ENCODE results near the gene PCDHGB1. TPM values are rescaled to one million over a fixed set of nuclear protein-coding genes. Genes with fewer than 3 reads are reported as not detected.
A peak's percentile ranks its signal among the peaks of the same experiment; 100 is the strongest.
"Not testable (repeated sequence)": the region's sequence is repeated elsewhere in the genome, so short reads cannot be mapped to it uniquely, and the experiment has no call there.

Gene PCDHGB1
- total RNA-seq, 4 donors from 2014 or later: 2.0 to 9.5 (median 4.2) TPM

- TF ChIP-seq POLR2AphosphoS5 (IDR thresholded peaks at IDR 0.05) (no peak), POLR2A (IDR thresholded peaks at IDR 0.05) (no peak), EP300 (IDR thresholded peaks at IDR 0.05) (no peak), CTCF (IDR thresholded peaks at IDR 0.05) (no peak)
- peaks cover 0 to 18% of the 10 kb centered on the region in 2 donors for H3K36me3 ChIP-seq
- H3K27ac ChIP-seq: no peak within 1 kb of the TSS
- H3K9me3 ChIP-seq: peaks cover 0 to 99% (median 6%) of the 10 kb centered on the region in 3 donors
- H3K27me3 ChIP-seq: no peaks in the 10 kb centered on the region
- no peaks in the 10 kb centered on the region for H3K4me1 ChIP-seq
- no peak for ATAC-seq
- no peak within 1 kb of the TSS for H3K4me3 ChIP-seq
- 30 to 33% methylated on average over 23 to 24 of the region's 38 CpGs for WGBS, 2 donors (ENCODE audit: low coverage in 1 of 2)
Measured at GRCh38 chr5:141392429-141393198, 42.7 kb downstream of the PCDHGB1 start, which contains the start of gene PCDHGA8. Gene PCDHGA8 (plus strand): TSS chr5:141392633. CDS start chr5:141392814, 181 bp downstream.

GRCh38 chr5:141393267-141393666, 43.4 kb downstream of the PCDHGB1 start:
- TF ChIP-seq EP300 (IDR thresholded peaks at IDR 0.05) (no peak), POLR2AphosphoS5 (IDR thresholded peaks at IDR 0.05) (no peak), POLR2A (IDR thresholded peaks at IDR 0.05) (no peak), CTCF (IDR thresholded peaks at IDR 0.05) (no peak)
- Histone ChIP-seq H3K4me1 (no peaks in the 10 kb centered on the region), H3K9me3 (peaks cover 0 to 98% (median 6%) of the 10 kb centered on the region in 3 donors), H3K27me3 (no peaks in the 10 kb centered on the region), H3K36me3 (peaks cover 0 to 18% of the 10 kb centered on the region in 2 donors), H3K4me3 (no peak overlapping the region), H3K27ac (no peak overlapping the region)
- WGBS, 2 donors (ENCODE audit: low coverage in 1 of 2): 37 to 63% methylated on average over 4 to 10 of the region's 21 CpGs
- ATAC-seq: no peak

- H3K4me1 ChIP-seq, H3K4me3 ChIP-seq, ATAC-seq, H3K27me3 ChIP-seq, H3K27ac ChIP-seq: not testable (repeated sequence)
- H3K36me3 ChIP-seq: peaks cover 0 to 17% of the 10 kb centered on the region in 2 donors
- 28 to 36% methylated on average over 8 to 9 of the region's 53 CpGs for WGBS, 2 donors (ENCODE audit: low coverage in 1 of 2)
- peaks cover 0 to 98% (median 6%) of the 10 kb centered on the region in 3 donors for H3K9me3 ChIP-seq
Measured at GRCh38 chr5:141394401-141395187, 44.7 kb downstream of the PCDHGB1 start.

GRCh38 chr5:141397756-141398551, 48.1 kb downstream of the PCDHGB1 start, which contains the start of gene PCDHGB5:
Gene PCDHGB5 (plus strand): TSS chr5:141397947. CDS start chr5:141398128, 181 bp downstream.
- H3K9me3 ChIP-seq: peaks cover 3 to 96% (median 7%) of the 10 kb centered on the region in 3 donors
- H3K27ac ChIP-seq, ATAC-seq, H3K36me3 ChIP-seq, H3K4me1 ChIP-seq, H3K27me3 ChIP-seq: not testable (repeated sequence)
- H3K4me3 ChIP-seq: peak within 1 kb of the TSS in 1 of 2 donors; percentile 35
- TF ChIP-seq CTCF (IDR thresholded peaks at IDR 0.05): peak in 2 of 4 experiments; percentile 35 to 52
- WGBS, 2 donors (ENCODE audit: low coverage in 1 of 2): 5 to 12% methylated on average over 9 to 10 of the region's 43 CpGs

GRCh38 chr5:141398608-141399007, 48.7 kb downstream of the PCDHGB1 start:
- peaks cover 0 to 4% (median 0%) of the 10 kb centered on the region in 3 donors for H3K4me1 ChIP-seq
- no peak overlapping the region for H3K27ac ChIP-seq
- H3K27me3 ChIP-seq: peaks cover 8% of the 10 kb centered on the region
- WGBS, 2 donors (ENCODE audit: low coverage in 1 of 2): 20 to 23% methylated on average over 9 to 12 of the region's 15 CpGs
- H3K4me3 ChIP-seq: no peak overlapping the region
- TF ChIP-seq POLR2AphosphoS5 (IDR thresholded peaks at IDR 0.05): no peak
- TF ChIP-seq EP300 (IDR thresholded peaks at IDR 0.05): no peak
- no peak for ATAC-seq
- peaks cover 0 to 5% of the 10 kb centered on the region in 2 donors for H3K36me3 ChIP-seq
- peaks cover 3 to 96% (median 6%) of the 10 kb centered on the region in 3 donors for H3K9me3 ChIP-seq
